Caco-2 (cell line): ENCODE measurements around the gene RANBP10. TPM values are rescaled to one million over a fixed set of nuclear protein-coding genes. Genes with fewer than 3 reads are reported as not detected.

Experiments used
- BruUV-seq: library from RNA; stranded (reverse); fragments of 400-500 nt; replicated peaks from 2 replicates; lab custom pipeline; 2021; lab: Mats Ljungman, UMichigan
- CTCF ChIA-PET: fragments of 300-600 bp; sonication (Branson Sonifier 250); formaldehyde crosslinking; loops from one replicate; lab custom pipeline; 2022; ENCODE audit warnings: antibody characterized with exemption; lab: Charles Lee
- POLR2A ChIA-PET: fragments of 300-600 bp; sonication (Branson Sonifier 250); formaldehyde crosslinking; loops from one replicate; lab custom pipeline; 2022; ENCODE audit warnings: antibody characterized with exemption; lab: Charles Lee
- DNase-seq, 2 experiments: peaks; one replicate each; pipeline versions ENCODE4 v3.0.0 to v3.0.0-alpha.2; 2020 to 2022
- H3K27me3 ChIP-seq: replicated peaks from 2 replicates; pipeline ENCODE4 v1.6.0; 2011; ENCODE audit warnings: low read length; ENCODE audit not compliant: control insufficient read depth, insufficient read depth
- H3K36me3 ChIP-seq: 2 replicates; pipeline ENCODE4 v1.5.1; 2011; ENCODE audit warnings: low read length; ENCODE audit not compliant: control insufficient read depth, insufficient read depth
- H3K4me1 ChIP-seq: fragments of 250-450 bp; sonication (Bioruptor Pico); 2 replicates; pipeline ENCODE4 v1.5.1; 2020; ENCODE audit warnings: mild to moderate bottlenecking
- H3K4me3 ChIP-seq: 2 replicates; pipeline ENCODE4 v1.5.1; 2011; ENCODE audit warnings: low read depth, mild to moderate bottlenecking, control low read depth, low read length
- H3K9me3 ChIP-seq: fragments of 250-450 bp; sonication (Bioruptor Pico); 2 replicates; pipeline ENCODE4 v1.5.1; 2020; ENCODE audit warnings: mild to moderate bottlenecking, moderate library complexity
- H3K27ac Mint-ChIP-seq: one replicate; pipeline ENCODE4 v1.8.0; 2022; ENCODE audit warnings: mixed read lengths; ENCODE audit not compliant: unreplicated experiment
- H3K27me3 Mint-ChIP-seq: one replicate; pipeline ENCODE4 v1.8.0; 2022; ENCODE audit warnings: mixed read lengths; ENCODE audit not compliant: insufficient read depth, unreplicated experiment
- H3K36me3 Mint-ChIP-seq: one replicate; pipeline ENCODE4 v1.8.0; 2022; ENCODE audit warnings: mild to moderate bottlenecking, mixed read lengths; ENCODE audit not compliant: insufficient read depth, unreplicated experiment
- H3K4me1 Mint-ChIP-seq: one replicate; pipeline ENCODE4 v1.8.0; 2022; ENCODE audit warnings: low read depth, mixed read lengths; ENCODE audit not compliant: unreplicated experiment
- H3K4me3 Mint-ChIP-seq: one replicate; pipeline ENCODE4 v1.8.0; 2022; ENCODE audit warnings: mild to moderate bottlenecking, moderate library complexity, mixed read lengths; ENCODE audit not compliant: unreplicated experiment
- H3K9me3 Mint-ChIP-seq: one replicate; pipeline ENCODE4 v1.8.0; 2022; ENCODE audit warnings: mixed read lengths; ENCODE audit not compliant: unreplicated experiment
- CTCF ChIP-seq, 2 experiments: fragments of 200-600 bp in 1 of 2; IDR thresholded peaks; 1 replicate in 1 of 2; 2 replicates in 1 of 2; pipeline versions ENCODE4 v1.5.1 to v1.8.0; 2011 to 2022; ENCODE audit warnings: antibody characterized with exemption in 1 of 2, control low read depth in 1 of 2, inconsistent platforms in 1 of 2, low read depth in 1 of 2, low read length in 1 of 2, mild to moderate bottlenecking in 1 of 2, moderate library complexity in 1 of 2; ENCODE audit not compliant: insufficient read depth in 1 of 2, severe bottlenecking in 1 of 2, unreplicated experiment in 1 of 2
- intact Hi-C: fragments of 100-400 bp; cut with micrococcal nuclease; formaldehyde crosslinking; loops from one replicate; pipeline ENCODE4 v1.10.0; 2022; ENCODE audit not compliant: unreplicated experiment
- total RNA-seq: library from RNA; stranded (reverse); gene quantifications from 2 replicates; pipeline ENCODE4 v1.2.3, GENCODE V29; 2022

RANBP10 gene
- total RNA-seq, 1 experiment from 2014 or later: 21.8 TPM

GRCh38 chr16:67678354-67679023 is 127.9 kb downstream of the RANBP10 start:
- BruUV-seq: no TSS peak
- POLR2A ChIA-PET: no interaction called here
- peak overlapping the region; percentile 78 for H3K27ac Mint-ChIP-seq
- peak in 1 of 2 experiments; percentile 43 for DNase-seq
- Histone ChIP-seq H3K36me3 (no peaks in the 10 kb centered on the region), H3K27me3 (no peaks in the 10 kb centered on the region), H3K9me3 (no peaks in the 10 kb centered on the region), H3K4me1 (peaks cover 15% of the 10 kb centered on the region), H3K4me3 (no peak overlapping the region)
- CTCF ChIA-PET: interaction anchor here (0.7 kb wide), 1 partner anchor 245 kb away, joined by 3 read pairs; no protein-coding TSS in a partner anchor
- H3K4me3 Mint-ChIP-seq: no peak overlapping the region
- no peaks in the 10 kb centered on the region for H3K27me3 Mint-ChIP-seq
- intact Hi-C loops: loop anchor here (1.0 kb wide), 1 partner anchor 38 kb away; no protein-coding TSS in a partner anchor
- no peaks in the 10 kb centered on the region for H3K36me3 Mint-ChIP-seq
- TF ChIP-seq CTCF (IDR thresholded peaks at IDR 0.05; ENCODE audit: insufficient read depth in 1 of 2, low read depth in 1 of 2, low read length in 1 of 2, severe bottlenecking in 1 of 2, unreplicated experiment in 1 of 2): no peak
- H3K9me3 Mint-ChIP-seq: no peaks in the 10 kb centered on the region
- peaks cover 4% of the 10 kb centered on the region for H3K4me1 Mint-ChIP-seq

GRCh38 chr16:67677712-67678111 is 128.6 kb downstream of the RANBP10 start:
- no peaks in the 10 kb centered on the region for H3K9me3 ChIP-seq
- CTCF ChIA-PET: no interaction called here
- no TSS peak for BruUV-seq
- H3K4me1 ChIP-seq: peaks cover 15% of the 10 kb centered on the region
- peaks cover 4% of the 10 kb centered on the region for H3K4me1 Mint-ChIP-seq
- peak overlapping the region; percentile 78 for H3K27ac Mint-ChIP-seq
- TF ChIP-seq CTCF (IDR thresholded peaks at IDR 0.05; ENCODE audit: insufficient read depth in 1 of 2, low read depth in 1 of 2, low read length in 1 of 2, severe bottlenecking in 1 of 2, unreplicated experiment in 1 of 2): no peak
- no peaks in the 10 kb centered on the region for H3K36me3 ChIP-seq
- intact Hi-C loops: loop anchor here (1.0 kb wide), 1 partner anchor 39 kb away; no protein-coding TSS in a partner anchor
- no peaks in the 10 kb centered on the region for H3K36me3 Mint-ChIP-seq
- H3K27me3 ChIP-seq: no peaks in the 10 kb centered on the region
- no peaks in the 10 kb centered on the region for H3K9me3 Mint-ChIP-seq
- no peaks in the 10 kb centered on the region for H3K27me3 Mint-ChIP-seq
- DNase-seq: peak; percentile 64 to 74
- H3K4me3 Mint-ChIP-seq: no peak overlapping the region
- H3K4me3 ChIP-seq: no peak overlapping the region
- POLR2A ChIA-PET: no interaction called here

- no peaks in the 10 kb centered on the region for H3K36me3 ChIP-seq
- H3K4me1 ChIP-seq: peaks cover 15% of the 10 kb centered on the region
- H3K27ac Mint-ChIP-seq: peak overlapping the region; percentile 78
- CTCF ChIA-PET: interaction anchor here (0.6 kb wide), 1 partner anchor 30 kb away, joined by 3 read pairs; no protein-coding TSS in a partner anchor
- H3K9me3 ChIP-seq: no peaks in the 10 kb centered on the region
- TF ChIP-seq CTCF (IDR thresholded peaks at IDR 0.05; ENCODE audit: insufficient read depth in 1 of 2, low read depth in 1 of 2, low read length in 1 of 2, severe bottlenecking in 1 of 2, unreplicated experiment in 1 of 2): no peak
- no peaks in the 10 kb centered on the region for H3K27me3 ChIP-seq
- H3K27me3 Mint-ChIP-seq: no peaks in the 10 kb centered on the region
- H3K4me1 Mint-ChIP-seq: peaks cover 4% of the 10 kb centered on the region
- H3K4me3 ChIP-seq: no peak overlapping the region
- DNase-seq: no peak
- no peaks in the 10 kb centered on the region for H3K36me3 Mint-ChIP-seq
- no TSS peak for BruUV-seq
- no peak overlapping the region for H3K4me3 Mint-ChIP-seq
- intact Hi-C loops: no loop called here
- H3K9me3 Mint-ChIP-seq: no peaks in the 10 kb centered on the region
- POLR2A ChIA-PET: no interaction called here
Observed at GRCh38 chr16:67676939-67677338, 129.4 kb downstream of the RANBP10 start.
